ENCODE measurements around the gene KCTD13. TPM values are rescaled to one million over a fixed set of nuclear protein-coding genes. Genes with fewer than 3 reads are reported as not detected.

The KCTD13 gene
- total and polyA plus RNA-seq, 10 of the 15 experiments (the other 5 are each of a cell fraction or from before 2014, with no cell fraction given) = 3.3 to 29.2 (median 12.5) TPM

DNA sequence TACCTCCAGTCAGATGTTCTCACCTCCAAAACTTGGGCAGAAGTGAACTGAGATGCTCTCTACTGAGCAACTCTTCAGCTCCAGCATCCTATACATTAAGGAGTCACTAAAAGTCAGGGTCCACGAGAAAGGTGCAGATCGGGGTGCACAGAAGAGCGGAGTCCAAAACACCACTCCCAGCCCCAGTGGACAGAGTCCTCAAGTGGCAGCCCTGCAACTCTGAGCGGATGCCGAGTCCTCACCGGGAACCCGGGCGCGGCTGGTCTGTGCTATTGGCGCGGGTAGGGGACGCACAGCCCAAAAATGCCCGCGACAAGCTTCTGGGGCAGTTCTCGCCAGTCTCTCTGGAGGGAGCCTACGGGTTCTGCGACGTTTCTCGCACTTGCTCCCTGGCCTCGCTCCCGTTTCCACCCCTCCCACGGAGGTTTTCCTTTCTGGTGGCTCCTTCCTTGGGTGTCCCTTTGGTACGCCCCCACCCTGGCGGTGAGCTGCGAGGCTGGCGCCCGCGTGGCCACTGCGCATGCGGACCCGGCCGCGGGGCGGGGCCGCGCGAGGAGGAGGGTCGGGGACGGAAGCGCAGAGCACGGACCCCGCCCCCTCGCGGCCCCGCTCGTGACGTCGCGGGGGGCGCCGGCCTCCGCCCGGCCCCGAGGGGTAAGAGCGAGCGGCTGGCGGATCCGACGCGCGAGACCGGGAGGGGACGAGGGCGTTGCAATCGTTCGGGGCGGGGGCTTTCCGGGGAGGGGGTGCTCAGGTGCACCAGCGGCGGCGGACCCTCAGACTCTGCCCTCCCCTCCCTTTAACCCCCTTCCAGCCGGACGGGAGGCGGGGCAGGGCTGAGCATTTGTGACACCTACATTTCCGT is 35.7 kb upstream of the KCTD13 start, which contains the start of gene TMEM219 (continued):
- TF ChIP-seq IRF5 (IDR thresholded peaks at IDR 0.05; ENCODE audit: borderline replicate concordance) = no peak
- peak; percentile 82 for TF ChIP-seq NRF1 (conservative IDR thresholded peaks at IDR 0.05; ENCODE audit: low read depth, low read length)
- no peak for TF ChIP-seq CEBPZ (IDR thresholded peaks at IDR 0.05; ENCODE audit: low read depth, low read length)
- TF ChIP-seq WRNIP1 (IDR thresholded peaks at IDR 0.05; ENCODE audit: borderline replicate concordance, low read depth, low read length) = no peak
- TF ChIP-seq SMAD1 (IDR thresholded peaks at IDR 0.05; ENCODE audit: low read depth, partially characterized antibody) = no peak
- no peak for TF ChIP-seq RUNX3 (IDR thresholded peaks at IDR 0.05; ENCODE audit: low read length)
- no peak for TF ChIP-seq MEF2A (IDR thresholded peaks at IDR 0.05; ENCODE audit: insufficient read depth, low read depth, low read length)
- no peak for TF ChIP-seq CBX5 (IDR thresholded peaks at IDR 0.05; ENCODE audit: low read depth)
- peak; percentile 94 for TF ChIP-seq SREBF1 (IDR thresholded peaks at IDR 0.05; ENCODE audit: low read length)
- no peak for TF ChIP-seq POLR2AphosphoS2 (IDR thresholded peaks at IDR 0.05; ENCODE audit: low read depth, low read length)
- TF ChIP-seq TCF12 (IDR thresholded peaks at IDR 0.05; ENCODE audit: low read depth, low read length) = no peak
- no peak for TF ChIP-seq YY1 (IDR thresholded peaks at IDR 0.05; ENCODE audit: low read depth, low read length)
- peak; percentile 8; the same call in 1 of the 2 replicates for TF ChIP-seq PAX5 (IDR thresholded peaks at IDR 0.05; ENCODE audit: borderline replicate concordance, low read depth, low read length)
- no peak for TF ChIP-seq ATF3 (IDR thresholded peaks at IDR 0.05; ENCODE audit: borderline replicate concordance, extremely low read depth, low read depth, low read length)
- no peak for TF ChIP-seq ZSCAN29 (IDR thresholded peaks at IDR 0.05)
- peak; percentile 44 for TF ChIP-seq DPF2 (IDR thresholded peaks at IDR 0.05)
- TF ChIP-seq RBBP5 (conservative IDR thresholded peaks at IDR 0.05) = no peak
- TF ChIP-seq MEF2B (IDR thresholded peaks at IDR 0.05; ENCODE audit: partially characterized antibody, poor library complexity, severe bottlenecking) = peak; percentile 19
- TF ChIP-seq ZZZ3 (IDR thresholded peaks at IDR 0.05; ENCODE audit: control insufficient read depth, insufficient read length, low read depth) = no peak
- no peak for TF ChIP-seq HDAC2 (IDR thresholded peaks at IDR 0.05)
- no peak for TF ChIP-seq REST (IDR thresholded peaks at IDR 0.05; ENCODE audit: low read depth, low read length)

All from GM12878 (cell line).